ENCODE results near the gene LMNB1. TPM values are rescaled to one million over a fixed set of nuclear protein-coding genes. Genes with fewer than 3 reads are reported as not detected.

Gene LMNB1
- total RNA-seq, 1 donor from 2014 or later = 223 TPM

DNA sequence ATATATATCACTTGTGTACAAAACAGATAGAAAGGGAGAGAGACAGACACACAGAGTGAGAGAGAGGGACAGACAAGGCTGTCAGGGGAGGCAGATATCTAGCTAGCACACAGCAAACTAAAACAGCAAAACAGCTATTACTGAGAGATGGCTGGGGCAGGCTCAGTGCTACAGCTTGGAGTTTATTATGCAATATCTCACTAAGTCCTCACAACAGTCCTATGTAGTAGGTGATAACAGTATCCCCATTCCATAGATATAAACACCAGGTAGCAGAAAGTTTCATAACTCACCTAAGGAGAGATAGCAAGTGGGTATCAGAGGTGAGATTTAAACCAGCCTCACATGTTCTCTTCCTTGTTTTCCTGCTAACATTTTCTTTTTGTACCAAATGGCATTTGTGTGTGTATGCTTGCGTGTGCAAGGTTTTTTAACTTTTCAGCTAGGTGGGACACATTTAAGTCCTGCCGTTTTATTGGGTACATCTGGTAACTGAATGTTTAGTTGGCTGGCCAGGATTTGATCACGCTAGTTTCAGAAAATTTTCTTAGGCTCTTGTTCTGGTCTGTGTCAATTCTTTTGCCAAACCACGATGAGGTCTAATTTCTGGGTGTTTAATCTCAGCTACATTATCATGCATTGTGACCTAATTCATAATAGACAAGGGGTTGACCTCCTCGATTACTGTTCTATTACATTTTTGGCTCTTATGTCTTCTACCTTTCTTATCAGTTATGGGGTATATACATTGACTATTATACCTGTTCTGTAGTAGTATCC lies 105.1 kb downstream of the LMNB1 start:
- DNase-seq = no peak
- H3K9me3 Mint-ChIP-seq = no peaks in the 10 kb centered on the region
- intact Hi-C loops (cut with micrococcal nuclease) = no loop called here
- no peak overlapping the region for H3K4me3 Mint-ChIP-seq
- H3K27me3 Mint-ChIP-seq = no peaks in the 10 kb centered on the region
- H3K27ac Mint-ChIP-seq = no peak overlapping the region
- H3K36me3 Mint-ChIP-seq (ENCODE audit: low read depth) = no peaks in the 10 kb centered on the region
- H3K4me1 Mint-ChIP-seq = no peaks in the 10 kb centered on the region

DNA sequence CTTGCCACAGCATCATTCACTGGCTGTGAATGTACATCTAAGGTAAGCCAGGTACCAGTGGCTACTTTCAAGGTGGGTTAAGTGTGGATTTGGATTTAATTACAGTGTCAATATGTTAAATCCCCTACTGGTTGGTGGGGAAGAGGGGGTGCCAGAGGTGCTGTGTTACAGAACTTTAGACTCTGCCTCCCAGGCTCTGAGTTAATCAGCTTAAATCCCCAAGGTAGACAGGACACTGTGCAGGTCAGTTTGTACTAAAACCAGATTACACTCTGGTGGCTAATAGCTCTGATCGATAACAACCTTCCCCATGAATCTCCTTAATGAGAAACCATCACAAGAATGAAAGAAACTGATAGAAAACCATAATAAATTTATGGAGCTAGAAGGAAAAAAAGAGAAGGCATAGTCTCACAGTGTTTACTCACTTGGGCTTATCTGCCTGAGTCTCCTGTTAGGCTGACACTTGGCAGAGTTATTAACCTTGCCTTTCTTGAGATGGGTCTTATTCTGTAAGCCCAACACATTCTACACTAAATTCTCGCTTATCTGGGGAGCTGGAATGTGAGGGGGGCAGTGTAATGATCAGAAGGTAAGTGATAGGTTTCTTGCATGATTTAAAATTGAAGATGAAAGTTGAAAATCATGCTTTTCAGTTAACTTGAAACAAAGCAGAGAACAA lies 106.8 kb downstream of the LMNB1 start:
- Mint-ChIP-seq H3K27me3 (no peaks in the 10 kb centered on the region), H3K27ac (no peak overlapping the region), H3K9me3 (no peaks in the 10 kb centered on the region), H3K4me3 (no peak overlapping the region), H3K36me3 (ENCODE audit: low read depth) (no peaks in the 10 kb centered on the region), H3K4me1 (no peaks in the 10 kb centered on the region)
- intact Hi-C loops (cut with micrococcal nuclease) = no loop called here
- DNase-seq = no peak

DNA sequence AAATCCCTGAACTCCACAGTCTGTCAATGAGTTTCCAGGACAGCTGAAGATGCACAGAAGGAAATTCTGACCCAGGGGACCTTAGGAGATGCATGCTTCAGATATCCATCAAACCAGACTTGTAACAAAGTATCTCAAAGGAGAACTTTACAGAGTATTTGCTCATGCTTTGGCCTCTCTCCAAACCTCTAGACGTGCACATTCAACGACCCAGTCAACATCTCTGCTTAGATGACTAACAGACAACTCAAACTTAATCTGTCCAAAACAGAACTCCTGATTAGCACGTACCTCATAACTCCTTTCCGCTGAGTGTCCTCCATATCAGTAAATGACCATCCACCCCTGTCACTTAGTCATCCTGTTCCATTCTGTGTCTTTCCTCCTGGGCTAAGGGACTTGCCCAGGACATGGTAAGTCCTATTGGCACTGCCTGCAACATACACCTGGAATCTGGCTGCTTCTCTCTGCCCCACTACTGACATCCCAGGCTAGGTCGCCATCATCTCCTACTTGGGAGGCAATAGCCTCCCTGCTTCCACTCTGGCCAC lies 107.4 kb downstream of the LMNB1 start:
- H3K27me3 Mint-ChIP-seq = no peaks in the 10 kb centered on the region
- no peaks in the 10 kb centered on the region for H3K4me1 Mint-ChIP-seq
- peaks cover 3% of the 10 kb centered on the region for H3K9me3 Mint-ChIP-seq
- no peak for DNase-seq
- H3K27ac Mint-ChIP-seq = no peak overlapping the region
- intact Hi-C loops (cut with micrococcal nuclease) = no loop called here
- H3K36me3 Mint-ChIP-seq (ENCODE audit: low read depth) = no peaks in the 10 kb centered on the region
- H3K4me3 Mint-ChIP-seq = no peak overlapping the region

Other genes starting within 250 kb of the LMNB1 start
- 1.3 and 1.9 TPM in 2 replicates for gene ALDH7A1, start 181.9 kb upstream of the LMNB1 start, total RNA-seq
- gene PHAX, start 176.2 kb upstream of the LMNB1 start, total RNA-seq = 50.2 and 51.7 TPM in 2 replicates

All from activated CD4-positive, alpha-beta T cell treated with anti-CD3 and anti-CD28 coated beads, Interleukin-2, amount 10 ng/mL, durations not matched to agents 24 days and 14 days (primary cell).